ENCODE results near the gene CDC42EP4.
"Not testable (repeated sequence)": the region's sequence is repeated elsewhere in the genome, so short reads cannot be mapped to it uniquely, and the experiment has no call there.

Gene CDC42EP4

GRCh38 chr17:73318836-73319235, 7.0 kb upstream of the CDC42EP4 start:
- no peak for DNase-seq

- no peak for DNase-seq
These were observed 6.6 kb upstream of the CDC42EP4 start for GRCh38 chr17:73318427-73318813.

DNA sequence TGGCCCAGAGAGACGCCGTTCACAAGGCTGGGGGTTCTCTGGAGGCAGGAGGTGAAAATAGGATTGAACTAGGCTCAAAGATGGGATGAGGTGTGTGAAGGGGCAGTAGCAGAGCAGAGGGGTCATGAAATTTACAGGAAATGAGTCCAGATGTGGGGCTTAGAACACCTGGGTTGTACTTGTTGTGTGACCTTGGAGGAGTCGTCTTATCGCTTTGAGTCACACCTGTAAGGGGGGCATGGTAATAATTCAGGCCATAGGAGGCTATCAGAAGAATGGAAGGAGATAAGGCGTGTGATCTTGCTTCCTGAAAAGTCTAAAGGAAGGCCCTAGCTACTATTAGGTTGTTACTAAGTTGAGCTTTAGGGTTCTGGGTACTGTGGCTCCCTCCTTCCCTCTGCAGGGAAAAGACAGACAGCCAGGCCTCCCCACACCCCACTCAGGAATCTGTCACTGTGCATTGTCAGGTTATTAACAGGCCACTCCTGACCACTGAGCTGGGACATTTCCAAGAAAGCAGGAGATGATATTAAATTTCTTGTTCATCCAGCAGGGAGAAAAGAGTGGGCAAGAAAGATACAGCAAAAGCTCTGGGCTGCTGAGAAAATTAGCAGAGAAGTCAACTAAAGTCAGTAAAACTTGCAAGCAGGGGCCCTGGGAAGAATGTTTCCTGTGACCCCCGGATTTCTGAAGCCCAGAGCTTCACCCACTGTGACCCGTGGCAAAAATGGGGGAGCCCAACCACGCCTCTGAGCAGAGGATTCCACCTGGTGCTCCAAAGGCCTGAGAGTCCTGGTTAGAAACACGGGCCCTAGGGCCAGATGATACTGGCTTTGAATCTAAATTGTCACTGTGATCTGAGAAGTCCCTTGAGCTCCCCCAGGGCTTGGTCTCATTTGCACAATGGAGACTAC, 6.0 kb upstream of the CDC42EP4 start:
- no peak for DNase-seq

DNA sequence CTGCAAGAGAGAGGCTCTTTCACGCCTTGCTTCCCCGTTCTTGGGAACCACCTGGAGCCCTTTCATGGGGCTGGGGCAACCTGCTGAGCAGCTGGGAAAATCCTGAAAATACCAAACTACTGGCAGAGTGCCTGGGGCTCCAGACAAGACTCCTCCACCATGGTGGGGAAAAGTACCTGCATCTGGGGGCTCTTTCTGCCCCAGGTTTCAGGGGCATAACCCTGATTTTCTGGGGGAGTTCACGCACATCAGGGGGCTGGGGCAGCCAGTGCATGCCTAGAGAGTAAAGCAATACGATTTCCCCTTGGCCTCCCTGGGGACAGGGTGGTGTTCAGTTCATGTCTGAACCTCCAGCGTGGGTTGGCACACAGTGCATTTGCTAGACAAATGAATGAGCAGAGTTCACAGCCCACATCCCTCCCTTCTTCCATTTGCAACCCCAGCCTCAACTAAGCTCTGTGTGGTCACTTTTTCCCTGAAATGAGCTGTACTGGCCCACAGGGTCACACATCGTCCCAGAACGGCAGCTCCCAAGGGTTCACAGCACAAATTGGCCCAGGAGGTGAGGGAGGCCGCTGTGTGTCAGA, 5.2 kb upstream of the CDC42EP4 start:
- no peak for DNase-seq

GRCh38 chr17:73315471-73315870, 3.7 kb upstream of the CDC42EP4 start:
- DNase-seq: no peak

DNA sequence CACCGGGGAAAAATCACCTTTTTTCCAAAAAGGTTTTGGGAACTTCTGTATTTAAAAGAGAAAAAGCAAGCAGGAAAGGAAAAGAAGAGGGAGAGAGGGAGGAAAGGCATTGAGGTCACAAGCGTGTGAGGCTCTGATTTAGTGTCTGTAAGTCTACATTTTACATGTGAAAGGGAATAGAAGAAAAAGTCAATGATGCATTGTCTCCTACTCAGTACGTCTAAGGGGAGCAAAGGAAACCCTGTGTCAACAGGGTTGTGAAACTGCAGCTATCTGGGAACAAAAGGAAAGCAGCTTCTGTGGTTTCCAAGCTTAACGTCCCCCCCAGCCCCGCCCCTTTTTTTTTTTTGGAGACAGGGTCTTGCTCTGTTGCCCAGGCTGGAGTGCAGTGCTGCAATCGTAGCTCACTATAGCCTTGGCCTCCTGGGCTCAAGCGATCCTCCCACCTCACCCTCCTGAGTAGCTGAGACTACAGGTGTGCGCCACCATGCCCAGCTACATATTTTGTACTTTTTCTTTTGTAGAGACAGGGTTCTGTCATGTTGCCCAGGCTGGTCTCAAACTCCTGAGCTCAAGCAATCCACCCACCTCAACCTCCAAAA, 1.8 kb upstream of the CDC42EP4 start:
- DNase-seq: no peak

DNA sequence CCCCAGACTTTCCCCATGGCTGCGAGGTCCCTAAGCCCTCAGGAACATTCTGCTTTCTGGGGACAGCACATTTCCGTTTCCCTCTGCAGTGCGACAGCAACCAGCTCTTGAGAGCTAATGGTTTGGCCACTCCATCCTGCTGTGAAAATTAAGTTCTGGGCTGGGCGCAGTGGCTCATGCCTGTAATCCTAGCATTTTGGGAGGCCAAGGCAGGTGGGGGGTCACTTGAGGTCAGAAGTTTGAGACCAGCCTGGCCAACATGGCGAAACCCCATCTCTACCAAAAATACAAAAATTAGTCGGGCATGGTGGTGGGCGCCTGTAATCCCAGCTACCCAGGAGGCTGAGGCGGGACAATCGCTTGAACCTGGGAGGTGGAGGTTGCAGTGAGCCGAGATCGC, 1.1 kb upstream of the CDC42EP4 start:
- DNase-seq: not testable (repeated sequence)

- DNase-seq: no peak
These were observed 397 bp downstream of the CDC42EP4 start for GRCh38 chr17:73311428-73311780.

- no peak for DNase-seq
These were observed 1.8 kb downstream of the CDC42EP4 start for GRCh38 chr17:73309727-73310596.

- DNase-seq: not testable (repeated sequence)
These were observed 2.8 kb downstream of the CDC42EP4 start for GRCh38 chr17:73308959-73309358.

DNA sequence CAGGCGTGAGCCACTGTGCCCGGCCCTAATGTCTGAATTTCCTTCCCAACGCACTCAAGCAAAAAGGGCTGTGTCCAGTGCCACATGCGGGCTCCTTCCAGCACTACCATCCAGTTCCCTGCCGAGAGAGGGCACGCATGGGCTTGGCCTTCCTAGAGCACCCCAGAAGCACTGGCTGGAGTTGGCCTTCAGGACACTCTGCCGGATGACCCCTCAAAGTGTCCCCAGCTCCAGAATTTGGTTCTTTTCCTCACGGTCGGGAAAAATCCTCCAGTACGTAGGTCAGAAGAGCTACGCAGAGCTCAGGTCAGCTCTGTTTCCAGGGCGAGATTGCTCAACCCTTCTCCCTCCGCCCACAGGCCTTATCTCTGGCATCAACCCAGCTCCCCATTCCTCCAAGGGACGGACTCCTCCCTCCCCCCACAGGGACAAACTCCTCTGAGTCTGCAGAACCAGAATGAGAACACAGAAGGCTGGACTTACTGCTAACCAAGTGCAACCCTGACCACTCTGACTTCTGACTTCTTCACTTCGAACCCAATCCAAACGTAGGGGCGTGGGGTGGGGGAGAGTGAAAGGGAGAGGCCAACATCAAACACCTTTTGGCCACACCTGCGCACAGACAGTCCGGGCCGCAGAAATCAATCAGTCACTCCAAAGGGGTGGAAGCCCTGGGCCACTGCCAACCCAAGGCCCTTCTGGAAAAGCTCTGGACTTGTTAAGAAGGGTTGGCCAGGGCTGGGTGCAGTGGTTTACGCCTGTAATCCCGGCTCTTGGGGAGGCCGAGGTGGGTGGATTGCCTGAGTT, 3.6 kb downstream of the CDC42EP4 start:
- DNase-seq: no peak

DNA sequence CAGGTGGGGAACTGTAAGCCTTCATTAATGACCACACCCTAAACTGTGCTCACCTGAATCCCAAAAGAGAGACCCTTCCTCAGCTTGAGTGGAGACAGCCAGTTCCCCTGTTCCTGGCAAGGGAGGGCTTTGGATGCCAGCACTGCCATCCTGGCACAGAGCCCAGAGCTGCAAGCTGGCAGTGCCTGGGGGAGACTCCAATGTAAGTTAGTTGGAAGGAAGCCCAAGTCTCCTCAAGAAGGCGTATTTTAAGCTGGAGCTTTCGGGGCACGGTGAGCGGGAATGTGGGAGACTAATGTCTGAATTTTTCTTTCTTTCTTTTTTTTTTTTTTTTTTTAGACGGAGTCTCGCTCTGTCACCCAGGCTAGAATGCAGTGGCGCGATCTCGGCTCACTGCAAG, 4.7 kb downstream of the CDC42EP4 start:
- DNase-seq: no peak

DNA sequence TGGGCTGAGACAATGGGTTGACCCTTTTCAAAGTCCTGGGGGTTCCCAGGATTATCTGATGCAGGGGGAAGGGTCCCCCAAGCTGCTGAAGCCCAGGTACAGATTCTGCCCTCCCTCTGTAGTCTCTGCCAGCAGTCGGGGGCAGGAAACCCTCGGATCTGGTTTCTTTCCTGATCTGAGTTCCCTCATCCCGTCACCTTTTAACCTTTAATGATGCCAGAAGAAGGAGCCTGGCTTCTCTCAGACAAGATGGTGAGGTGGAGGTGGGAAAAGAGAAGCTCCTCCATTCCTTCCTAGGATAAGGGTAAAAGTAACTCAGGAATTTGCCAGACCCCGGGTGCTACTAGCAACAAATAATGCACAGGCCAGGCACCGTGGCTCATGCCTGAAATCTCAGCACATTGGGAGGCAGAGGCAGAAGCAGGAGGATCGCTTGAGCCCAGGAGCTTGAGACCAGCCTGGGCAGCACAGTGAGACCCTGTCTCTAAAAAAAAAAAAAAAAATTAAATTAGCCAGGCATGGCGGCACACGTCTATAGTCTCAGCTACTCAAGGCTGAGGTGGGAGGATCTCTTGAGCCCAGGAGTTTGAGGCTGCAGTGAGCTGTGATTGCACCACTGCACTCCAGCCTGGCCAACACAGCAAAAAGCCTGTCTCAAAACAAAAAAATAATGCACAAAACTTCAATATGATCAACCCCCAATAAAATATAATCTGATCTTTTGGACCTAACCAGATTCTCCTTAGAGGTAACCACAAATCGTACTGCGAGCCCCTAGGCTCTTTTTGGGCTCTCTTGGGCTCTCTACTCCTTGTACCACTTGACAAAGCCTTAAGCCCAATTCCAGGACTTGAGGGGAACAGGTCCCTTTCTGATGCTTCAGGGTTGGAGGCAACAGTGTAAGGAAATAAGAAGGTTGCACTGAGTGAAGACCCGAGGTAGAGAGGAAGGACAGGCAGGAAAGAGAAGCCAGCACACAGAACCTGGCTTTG, 5.7 kb downstream of the CDC42EP4 start:
- DNase-seq: no peak

- peak; percentile 86 for DNase-seq
These were observed 6.6 kb downstream of the CDC42EP4 start for GRCh38 chr17:73304971-73305812.

- DNase-seq: no peak
These were observed 7.4 kb downstream of the CDC42EP4 start for GRCh38 chr17:73304438-73304837.

DNA sequence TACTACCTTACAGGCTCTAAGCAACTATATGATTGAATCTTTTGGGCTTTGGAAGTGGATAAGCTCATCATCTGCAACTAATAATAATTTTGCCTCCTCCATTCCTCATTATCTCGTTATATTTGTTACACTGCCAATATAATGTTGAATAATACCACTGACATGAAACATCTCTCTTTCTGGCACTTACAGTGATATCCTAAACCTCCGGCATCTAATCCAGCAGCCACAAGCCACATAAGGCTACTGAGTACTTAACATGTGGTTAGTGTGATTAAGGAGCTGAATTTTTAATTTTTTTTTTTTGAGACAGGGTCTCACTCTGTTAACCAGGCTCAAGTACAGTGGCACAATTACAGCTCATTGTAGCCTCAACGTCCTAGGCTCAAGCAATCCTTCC, 9.6 kb downstream of the CDC42EP4 start:
- DNase-seq: no peak

DNA sequence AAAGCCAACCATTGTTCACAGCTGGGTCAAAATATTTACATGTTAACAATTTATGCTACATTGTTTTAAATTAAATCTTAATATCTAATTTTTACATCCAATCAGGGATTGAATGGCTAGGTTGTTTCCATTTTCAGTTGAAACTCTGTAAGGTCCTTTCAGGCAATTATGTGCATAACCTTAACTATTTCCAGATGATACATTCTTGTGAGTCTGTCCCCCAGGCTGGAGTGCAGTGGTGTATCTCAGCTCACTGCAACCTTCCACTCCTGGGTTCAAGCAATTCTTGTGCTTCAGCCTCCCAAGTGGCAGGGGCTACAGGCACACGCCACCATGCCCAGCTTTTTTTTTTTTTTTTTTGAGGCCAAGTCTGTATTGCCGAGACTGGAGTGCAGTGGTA, 10.4 kb downstream of the CDC42EP4 start:
- no peak for DNase-seq

GRCh38 chr17:73300392-73300791, 11.4 kb downstream of the CDC42EP4 start:
- no peak for DNase-seq

GRCh38 chr17:73297934-73298861, 13.6 kb downstream of the CDC42EP4 start:
- no peak for DNase-seq
